GM04503 (cell line): ENCODE measurements around the gene SV2C.

Experiments used
- DNase-seq: peaks from one replicate; pipeline ENCODE4 v3.0.0-alpha.2; 2012; ENCODE audit warnings: low read depth

SV2C gene

GRCh38 chr5:76099286-76099702 is 16.1 kb downstream of the SV2C start:
- DNase-seq: no peak

GRCh38 chr5:76099756-76100155 is 16.6 kb downstream of the SV2C start:
- no peak for DNase-seq

- DNase-seq: no peak
These were observed 20.8 kb downstream of the SV2C start for GRCh38 chr5:76104027-76104426.

GRCh38 chr5:76106149-76106548 is 23.0 kb downstream of the SV2C start:
- DNase-seq: no peak

- no peak for DNase-seq
These were observed 28.4 kb downstream of the SV2C start for GRCh38 chr5:76111477-76112174.

- no peak for DNase-seq
These were observed 29.9 kb downstream of the SV2C start for GRCh38 chr5:76113103-76113502.

GRCh38 chr5:76114179-76114851 is 31.1 kb downstream of the SV2C start:
- no peak for DNase-seq

GRCh38 chr5:76125346-76125745 is 42.2 kb downstream of the SV2C start:
- no peak for DNase-seq

GRCh38 chr5:76125888-76126287 is 42.7 kb downstream of the SV2C start:
- no peak for DNase-seq

- DNase-seq: no peak
These were observed 50.8 kb downstream of the SV2C start for GRCh38 chr5:76134003-76134402.

GRCh38 chr5:76134646-76135045 is 51.5 kb downstream of the SV2C start:
- DNase-seq: no peak

- DNase-seq: no peak
These were observed 54.8 kb downstream of the SV2C start for GRCh38 chr5:76137887-76138542.

- no peak for DNase-seq
These were observed 60.7 kb downstream of the SV2C start for GRCh38 chr5:76143884-76144283.

- no peak for DNase-seq
These were observed 61.5 kb downstream of the SV2C start for GRCh38 chr5:76144513-76145274.

GRCh38 chr5:76145945-76146344 is 62.8 kb downstream of the SV2C start:
- DNase-seq: no peak

- DNase-seq: no peak
These were observed 66.5 kb downstream of the SV2C start for GRCh38 chr5:76149636-76150035.

GRCh38 chr5:76152161-76152560 is 69.0 kb downstream of the SV2C start:
- DNase-seq: no peak

- DNase-seq: no peak
These were observed 69.5 kb downstream of the SV2C start for GRCh38 chr5:76152700-76153099.

GRCh38 chr5:76153271-76153670 is 70.1 kb downstream of the SV2C start:
- no peak for DNase-seq

GRCh38 chr5:76154009-76154690 is 71.0 kb downstream of the SV2C start:
- no peak for DNase-seq

GRCh38 chr5:76155536-76155935 is 72.4 kb downstream of the SV2C start:
- no peak for DNase-seq

GRCh38 chr5:76162335-76162734 is 79.2 kb downstream of the SV2C start:
- no peak for DNase-seq
